CD14-positive monocyte (primary cell): ENCODE results near the gene TMEM187. TPM values are rescaled to one million over a fixed set of nuclear protein-coding genes. Genes with fewer than 3 reads are reported as not detected.

Source experiments
- DNase-seq, 3 donors: peaks; one replicate each; pipeline ENCODE4 v3.0.0-alpha.2; 2011 to 2022
- H2AFZ ChIP-seq: 2 replicates; pipeline ENCODE4 v1.6.0; 2012; ENCODE audit warnings: mild to moderate bottlenecking, low read depth, low read length, inconsistent platforms; ENCODE audit not compliant: insufficient read depth, poor library complexity, severe bottlenecking
- H3K27ac ChIP-seq, 2 donors: 1 replicate in 1 of 2; 2 replicates in 1 of 2; pipeline ENCODE4 v1.5.1; 2012 to 2013; ENCODE audit warnings: low read length in 2 of 2, control low read depth in 1 of 2, inconsistent platforms in 1 of 2, low read depth in 1 of 2, mild to moderate bottlenecking in 1 of 2
- H3K27me3 ChIP-seq, 2 donors: one replicate each; pipeline versions ENCODE4 v1.6.0 to v1.6.1; 2011 to 2013; ENCODE audit warnings: low read length in 2 of 2; ENCODE audit not compliant: control insufficient read depth in 2 of 2, insufficient read depth in 2 of 2
- H3K36me3 ChIP-seq, 2 donors: replicated peaks in 1 of 2; 1 replicate in 1 of 2; 2 replicates in 1 of 2; pipeline versions ENCODE4 v1.5.1 to v1.6.1; 2012 to 2013; ENCODE audit warnings: low read length in 2 of 2, control low read depth in 1 of 2, inconsistent platforms in 1 of 2, mild to moderate bottlenecking in 1 of 2; ENCODE audit not compliant: insufficient read depth in 2 of 2, control insufficient read depth in 1 of 2
- H3K4me1 ChIP-seq, 2 donors: 1 replicate in 1 of 2; 2 replicates in 1 of 2; pipeline versions ENCODE4 v1.5.1 to v1.6.1; 2012 to 2013; ENCODE audit warnings: low read length in 2 of 2, control low read depth in 1 of 2, inconsistent platforms in 1 of 2, mild to moderate bottlenecking in 1 of 2, moderate library complexity in 1 of 2; ENCODE audit not compliant: insufficient read depth in 2 of 2, control insufficient read depth in 1 of 2
- H3K4me2 ChIP-seq: replicated peaks from 2 replicates; pipeline ENCODE3; 2012; ENCODE audit warnings: low read length, moderate library complexity, mild to moderate bottlenecking; ENCODE audit not compliant: poor library complexity, severe bottlenecking; ENCODE audit errors: extremely low read depth
- H3K4me3 ChIP-seq, 3 experiments: fragments of 200-600 bp in 1 of 3; sonication (generic) in 1 of 3; replicated peaks in 1 of 3; 1 replicate in 2 of 3; 2 replicates in 1 of 3; pipeline ENCODE4 v1.5.1; 2011 to 2013; ENCODE audit warnings: low read length in 3 of 3, mild to moderate bottlenecking in 3 of 3, control low read depth in 2 of 3, low read depth in 2 of 3, inconsistent platforms in 1 of 3, moderate library complexity in 1 of 3
- H3K79me2 ChIP-seq: 2 replicates; pipeline ENCODE4 v1.6.0; 2012; ENCODE audit warnings: mild to moderate bottlenecking, control low read depth, inconsistent platforms, low read length, moderate library complexity; ENCODE audit not compliant: insufficient read depth
- H3K9ac ChIP-seq: 2 replicates; pipeline ENCODE4 v1.6.0; 2017; ENCODE audit warnings: low read length, mild to moderate bottlenecking; ENCODE audit not compliant: insufficient read depth, poor library complexity, severe bottlenecking
- H3K9me3 ChIP-seq, 2 donors: replicated peaks in 1 of 2; 1 replicate in 1 of 2; 2 replicates in 1 of 2; pipeline versions ENCODE4 v1.5.1 to v1.6.1; 2012 to 2013; ENCODE audit warnings: low read length in 2 of 2, control low read depth in 1 of 2; ENCODE audit not compliant: control insufficient read depth in 1 of 2, insufficient read depth in 1 of 2
- H4K20me1 ChIP-seq: 2 replicates; pipeline ENCODE4 v1.6.0; 2012; ENCODE audit warnings: mild to moderate bottlenecking, low read length, control low read depth, moderate library complexity; ENCODE audit not compliant: insufficient read depth
- H3K27ac Mint-ChIP-seq, 7 donors: one replicate each; pipeline ENCODE4 v1.8.0; 2020; ENCODE audit warnings: mild to moderate bottlenecking in 7 of 7, mixed read lengths in 7 of 7, moderate library complexity in 6 of 7, inconsistent platforms in 2 of 7
- H3K27me3 Mint-ChIP-seq, 3 donors: one replicate each; pipeline ENCODE4 v1.8.0; 2021 to 2022; ENCODE audit warnings: low read depth in 3 of 3, mild to moderate bottlenecking in 3 of 3, mixed read lengths in 3 of 3, moderate library complexity in 3 of 3, inconsistent platforms in 1 of 3
- H3K36me3 Mint-ChIP-seq, 2 donors: one replicate each; pipeline ENCODE4 v1.8.0; 2020; ENCODE audit warnings: mixed read lengths in 2 of 2, inconsistent platforms in 1 of 2, mild to moderate bottlenecking in 1 of 2
- H3K4me1 Mint-ChIP-seq: one replicate; pipeline ENCODE4 v1.8.0; 2020; ENCODE audit warnings: mild to moderate bottlenecking, mixed read lengths
- H3K4me3 Mint-ChIP-seq, 2 donors: one replicate each; pipeline ENCODE4 v1.8.0; 2020; ENCODE audit warnings: mild to moderate bottlenecking in 2 of 2, mixed read lengths in 2 of 2, moderate library complexity in 1 of 2
- H3K9me3 Mint-ChIP-seq, 7 donors: one replicate each; pipeline ENCODE4 v1.8.0; 2020 to 2022; ENCODE audit warnings: mixed read lengths in 7 of 7, mild to moderate bottlenecking in 6 of 7, moderate library complexity in 6 of 7, inconsistent platforms in 2 of 7
- WGBS: methylation state at CpG from one replicate; pipeline ENCODE4 v1.1.5; 2013; ENCODE audit warnings: missing lambda C conversion rate; ENCODE audit not compliant: insufficient coverage; 5-methylcytosine and 5-hydroxymethylcytosine counted together
- intact Hi-C, 2 donors: fragments of 100-400 bp; cut with micrococcal nuclease; formaldehyde crosslinking; loops; one replicate each; pipeline versions ENCODE4 v1.15.0 to v1.15.1; 2023
- polyA plus RNA-seq, 3 donors: library from polyadenylated mRNA; depleted of rRNA in 1 of 3; unstranded in 2 of 3; stranded (reverse) in 1 of 3; fragments of 300-500 nt in 2 of 3; fragments of >200 nt in 1 of 3; fragmentation: Illumina TruSeq in 2 of 3; gene quantifications; 1 replicate in 2 of 3; 2 replicates in 1 of 3; pipeline ENCODE4 v1.2.3, GENCODE V29; 2012 to 2021
- TF ChIP-seq, protein P1 (sequence below): fragments of 200-600 bp; IDR thresholded peaks from one replicate; pipeline ENCODE4 v1.8.0; 2022; ENCODE audit warnings: antibody characterized with exemption, mild to moderate bottlenecking

Gene TMEM187
- polyA plus RNA-seq, 3 donors, result 2.8 to 10.3 (median 4.9) TPM

DNA sequence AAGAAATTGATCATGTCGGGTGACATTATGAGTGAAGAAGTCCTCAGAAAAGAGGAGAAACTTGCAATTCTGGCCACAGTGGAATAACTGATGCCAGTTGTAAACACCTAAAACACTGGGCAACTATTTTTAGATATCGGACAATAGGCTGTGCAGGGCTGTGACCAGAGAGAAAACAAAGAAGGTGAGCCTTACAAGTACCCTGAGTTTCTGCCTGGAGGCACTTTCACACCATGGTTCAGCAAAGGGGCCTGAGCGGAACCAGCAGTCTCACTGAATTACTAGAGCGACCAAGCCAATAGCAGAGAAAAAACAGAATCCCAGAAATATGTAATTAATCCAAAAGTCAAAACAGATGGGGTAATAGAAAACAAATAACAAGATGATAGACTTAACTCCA, 36.0 kb downstream of the TMEM187 start:
- Mint-ChIP-seq H3K4me1 (peaks cover 45% of the 10 kb centered on the region), H3K9me3 (peaks cover 0 to 7% (median 0%) of the 10 kb centered on the region in 7 donors), H3K27me3 (peaks cover 0 to 44% (median 0%) of the 10 kb centered on the region in 3 donors), H3K4me3 (peak overlapping the region; percentile 6 to 79), H3K36me3 (peaks cover 33 to 34% of the 10 kb centered on the region in 2 donors), H3K27ac (peak overlapping the region; percentile 76 to 95 (median 93))
- H3K4me1 ChIP-seq, result peaks cover 51 to 62% of the 10 kb centered on the region in 2 donors
- WGBS, result 50% methylated on average over 2 of the region's 4 CpGs
- no peak overlapping the region for H3K9ac ChIP-seq
- TF ChIP-seq, protein P1, sequence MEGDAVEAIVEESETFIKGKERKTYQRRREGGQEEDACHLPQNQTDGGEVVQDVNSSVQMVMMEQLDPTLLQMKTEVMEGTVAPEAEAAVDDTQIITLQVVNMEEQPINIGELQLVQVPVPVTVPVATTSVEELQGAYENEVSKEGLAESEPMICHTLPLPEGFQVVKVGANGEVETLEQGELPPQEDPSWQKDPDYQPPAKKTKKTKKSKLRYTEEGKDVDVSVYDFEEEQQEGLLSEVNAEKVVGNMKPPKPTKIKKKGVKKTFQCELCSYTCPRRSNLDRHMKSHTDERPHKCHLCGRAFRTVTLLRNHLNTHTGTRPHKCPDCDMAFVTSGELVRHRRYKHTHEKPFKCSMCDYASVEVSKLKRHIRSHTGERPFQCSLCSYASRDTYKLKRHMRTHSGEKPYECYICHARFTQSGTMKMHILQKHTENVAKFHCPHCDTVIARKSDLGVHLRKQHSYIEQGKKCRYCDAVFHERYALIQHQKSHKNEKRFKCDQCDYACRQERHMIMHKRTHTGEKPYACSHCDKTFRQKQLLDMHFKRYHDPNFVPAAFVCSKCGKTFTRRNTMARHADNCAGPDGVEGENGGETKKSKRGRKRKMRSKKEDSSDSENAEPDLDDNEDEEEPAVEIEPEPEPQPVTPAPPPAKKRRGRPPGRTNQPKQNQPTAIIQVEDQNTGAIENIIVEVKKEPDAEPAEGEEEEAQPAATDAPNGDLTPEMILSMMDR, result no peak
- DNase-seq, result no peak
- H2AFZ ChIP-seq, result no peak overlapping the region
- no peaks in the 10 kb centered on the region for H3K9me3 ChIP-seq
- peaks cover 15% of the 10 kb centered on the region for H4K20me1 ChIP-seq
- H3K4me2 ChIP-seq, result peak overlapping the region; percentile 30
- H3K27me3 ChIP-seq, result peaks cover 0 to 2% of the 10 kb centered on the region in 2 donors
- peak overlapping the region in 1 of 3 experiments; percentile 17 for H3K4me3 ChIP-seq
- H3K27ac ChIP-seq, result peak overlapping the region; percentile 59 to 65
- intact Hi-C loops, result loop anchor here in 1 of 2 donors (5.0 kb wide), 1 partner anchor 36 kb away; the partner anchor contains the start of genes HCFC1 and TMEM187
- peaks cover 21 to 26% of the 10 kb centered on the region in 2 donors for H3K36me3 ChIP-seq
- H3K79me2 ChIP-seq, result peaks cover 9% of the 10 kb centered on the region

DNA sequence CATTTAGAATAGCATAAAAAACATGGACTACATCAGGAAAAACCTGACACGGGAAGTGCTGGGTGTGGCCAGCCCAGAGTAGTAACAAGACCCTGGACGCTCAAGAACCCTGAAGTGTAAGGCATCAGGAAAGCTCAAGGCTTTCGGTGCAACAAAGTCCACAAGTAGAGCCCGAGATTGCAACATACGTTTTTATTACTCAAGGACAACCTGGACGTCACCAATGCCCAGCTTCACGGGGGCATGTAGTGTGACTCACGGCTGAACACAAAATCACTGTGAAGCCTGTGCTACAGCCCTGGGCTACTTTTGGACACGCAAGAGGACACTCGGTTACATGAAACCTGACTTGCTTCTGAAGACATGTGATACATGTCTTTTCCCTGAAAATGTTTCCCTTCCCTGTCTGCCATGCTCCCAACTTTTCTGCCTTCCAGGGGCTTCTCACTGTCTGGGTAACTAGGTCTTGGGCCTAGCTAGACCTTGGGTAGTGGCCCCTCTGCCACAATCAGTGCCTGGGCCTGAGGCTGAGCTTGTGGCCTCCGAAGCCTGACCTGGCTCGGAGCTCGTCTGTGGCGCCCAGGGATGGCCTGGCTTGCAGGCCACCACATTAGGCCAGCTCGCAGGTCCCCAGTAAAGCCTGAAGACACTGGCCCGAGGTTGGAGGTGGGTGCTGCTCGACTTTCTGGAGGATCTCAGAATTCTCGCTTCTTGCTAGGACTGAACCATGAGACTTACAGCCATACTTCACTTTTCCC, 38.0 kb downstream of the TMEM187 start:
- Mint-ChIP-seq H3K27ac (peak overlapping the region; percentile 84 to 96 (median 93)), H3K36me3 (peaks cover 38 to 49% of the 10 kb centered on the region in 2 donors)

More for the DNA sequence above, 38.0 kb downstream of the TMEM187 start:
- peaks cover 33 to 37% of the 10 kb centered on the region in 2 donors for H3K36me3 ChIP-seq
- intact Hi-C loops, result loop anchor here (5.0 to 10.0 kb wide), 3 partner anchors 38 to 84 kb away; partner anchors contain the start of genes HCFC1 (in 1 of the 2), MECP2 (in 1 of the 2) and TMEM187 (in 1 of the 2)
- Mint-ChIP-seq H3K9me3 (peaks cover 0 to 5% (median 0%) of the 10 kb centered on the region in 7 donors), H3K27me3 (peaks cover 0 to 43% (median 0%) of the 10 kb centered on the region in 3 donors), H3K4me1 (peaks cover 42% of the 10 kb centered on the region), H3K4me3 (peak overlapping the region in 1 of 2 donors; percentile 20)
- peaks cover 0 to 2% of the 10 kb centered on the region in 2 donors for H3K27me3 ChIP-seq
- 22% methylated on average over 8 of the region's 18 CpGs for WGBS
- H3K79me2 ChIP-seq, result peaks cover 11% of the 10 kb centered on the region
- peak overlapping the region; percentile 89 to 92 for H3K27ac ChIP-seq
- H3K4me2 ChIP-seq, result no peak overlapping the region
- H4K20me1 ChIP-seq, result peaks cover 31% of the 10 kb centered on the region
- peak overlapping the region; percentile 53 for H3K9ac ChIP-seq
- peak; percentile 87 to 93 (median 91) for DNase-seq
- no peak overlapping the region for H2AFZ ChIP-seq
- peaks cover 50 to 65% of the 10 kb centered on the region in 2 donors for H3K4me1 ChIP-seq
- no peak overlapping the region for H3K4me3 ChIP-seq
- TF ChIP-seq, protein P1, result no peak
- H3K9me3 ChIP-seq, result no peaks in the 10 kb centered on the region
